HG03060 (cell line): Measurements from ENCODE around the gene MAFB.

Source experiments
- ATAC-seq: cut with Tn5 transposase; IDR thresholded peaks from one replicate; pipeline ENCODE4 v1.9.1; 2021; ENCODE audit warnings: low read depth, moderate number of reproducible peaks; ENCODE audit not compliant: unreplicated experiment

Gene MAFB

DNA sequence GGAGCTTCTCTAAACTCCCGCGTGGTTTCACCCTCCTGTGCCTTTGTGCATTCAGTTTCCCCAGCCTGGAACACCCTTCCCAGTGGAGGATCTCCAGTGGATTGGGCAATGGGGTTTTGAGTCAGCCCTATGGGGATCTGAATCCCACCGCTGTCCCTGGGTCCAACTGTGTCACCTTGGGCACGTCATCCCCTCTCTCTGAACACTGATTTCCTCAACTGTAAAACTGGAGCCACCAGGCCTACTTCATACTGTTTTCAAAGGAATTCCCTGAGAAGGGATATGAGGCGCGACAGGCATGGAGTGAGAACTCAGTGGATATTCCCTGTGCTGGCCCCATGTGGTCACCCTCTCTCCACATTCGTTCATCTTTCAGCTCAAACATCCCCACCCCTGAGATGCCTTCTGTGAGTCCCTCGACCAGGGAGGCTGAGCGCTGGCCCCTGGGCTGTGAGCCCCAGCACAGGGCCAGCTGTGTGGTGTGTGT is 25.7 kb downstream of the MAFB start:
- no peak for ATAC-seq

DNA sequence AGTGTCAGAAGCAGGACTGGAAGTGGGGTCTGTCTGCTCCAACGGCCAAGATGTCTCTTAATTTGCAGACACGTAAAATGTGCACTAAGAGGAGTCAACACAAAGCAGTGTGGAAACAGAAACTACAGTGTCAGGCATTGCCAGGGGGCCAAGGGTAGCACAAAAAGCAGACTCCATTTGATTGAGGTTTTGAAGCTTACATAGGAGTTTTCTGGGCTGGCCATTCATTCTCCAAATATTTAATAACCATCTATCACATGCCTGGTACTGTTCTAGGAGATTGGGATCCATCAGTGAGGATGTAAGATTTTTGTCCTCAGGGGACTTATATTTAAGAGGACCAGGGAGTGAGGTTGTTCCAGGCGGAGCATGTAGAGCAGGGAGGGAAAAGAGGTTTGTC is 29.5 kb downstream of the MAFB start:
- ATAC-seq, result no peak

DNA sequence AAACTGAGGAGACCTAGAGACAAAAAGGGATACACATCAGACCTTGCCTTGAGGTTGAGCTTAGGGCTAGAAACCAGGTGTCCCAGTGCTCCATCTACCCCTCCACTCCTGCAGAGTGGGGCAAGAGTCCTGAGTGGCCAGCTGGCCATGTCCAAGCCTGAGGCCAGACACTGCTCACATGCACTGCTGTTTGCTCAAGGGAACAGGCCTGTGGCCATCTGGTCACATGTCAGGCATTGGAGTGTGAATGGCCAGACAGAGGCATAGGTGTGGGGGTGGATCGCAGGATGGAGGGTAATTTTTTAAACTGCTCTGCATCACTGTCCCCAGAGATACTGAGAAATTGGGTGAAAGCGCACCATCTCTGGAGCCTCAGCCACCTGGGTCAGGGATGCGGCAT is 30.5 kb downstream of the MAFB start:
- no peak for ATAC-seq

DNA sequence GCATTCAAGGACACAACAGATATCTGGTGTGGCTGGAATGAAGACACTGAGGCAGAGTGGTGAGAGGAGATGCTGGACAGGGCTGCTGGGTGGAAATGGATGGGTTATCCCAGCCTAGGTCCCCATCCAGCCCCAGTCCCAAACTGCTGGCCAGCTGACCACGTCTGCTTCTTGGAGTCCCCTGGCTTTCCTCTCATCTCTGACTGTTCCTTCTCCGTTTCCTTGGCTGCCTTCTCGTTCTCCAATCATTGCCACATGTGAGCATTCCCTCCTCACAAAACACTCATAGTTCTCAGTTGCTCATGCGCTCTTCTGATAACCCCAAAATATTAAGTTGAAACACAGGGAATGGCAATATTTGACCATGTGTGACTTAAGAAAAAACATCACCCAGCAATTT is 31.5 kb downstream of the MAFB start:
- no peak for ATAC-seq

DNA sequence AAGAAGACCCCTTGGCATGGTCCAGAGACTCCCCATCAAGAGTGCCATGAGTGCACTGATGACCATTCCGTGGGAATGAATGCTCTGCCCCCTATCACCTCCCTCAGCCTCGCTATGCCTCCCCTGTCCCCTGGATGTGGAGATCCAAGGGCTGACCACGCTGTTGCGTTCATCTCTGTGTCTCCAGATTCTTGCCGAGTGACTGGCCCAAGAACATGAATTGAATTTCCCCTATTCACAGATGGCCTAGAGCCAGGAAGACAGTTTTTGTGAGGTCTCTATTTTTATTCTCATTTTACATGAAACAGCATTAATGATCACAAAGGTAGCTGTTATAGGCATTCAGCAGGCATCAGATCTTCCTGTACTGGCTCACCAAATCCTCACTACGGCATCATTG is 33.6 kb downstream of the MAFB start:
- ATAC-seq, result no peak

DNA sequence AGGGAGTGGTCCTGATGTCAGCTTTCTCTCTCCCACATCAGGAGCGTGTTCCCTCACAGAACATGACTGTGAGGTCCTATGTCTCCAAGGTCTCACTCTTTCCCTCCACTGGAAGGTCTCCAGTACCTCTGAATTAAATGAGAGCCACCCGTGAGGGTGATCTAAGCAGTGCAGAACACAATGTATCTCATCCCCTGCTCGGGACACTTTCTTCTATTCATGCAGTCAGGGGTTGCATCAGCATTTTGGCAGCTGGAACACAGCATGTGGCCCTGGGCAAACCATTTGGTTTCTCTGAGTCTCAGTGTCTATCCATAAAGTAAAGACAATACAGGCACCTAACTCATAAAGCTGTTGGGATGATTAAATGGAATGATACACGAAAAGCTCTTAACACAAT is 34.2 kb downstream of the MAFB start:
- ATAC-seq, result no peak

DNA sequence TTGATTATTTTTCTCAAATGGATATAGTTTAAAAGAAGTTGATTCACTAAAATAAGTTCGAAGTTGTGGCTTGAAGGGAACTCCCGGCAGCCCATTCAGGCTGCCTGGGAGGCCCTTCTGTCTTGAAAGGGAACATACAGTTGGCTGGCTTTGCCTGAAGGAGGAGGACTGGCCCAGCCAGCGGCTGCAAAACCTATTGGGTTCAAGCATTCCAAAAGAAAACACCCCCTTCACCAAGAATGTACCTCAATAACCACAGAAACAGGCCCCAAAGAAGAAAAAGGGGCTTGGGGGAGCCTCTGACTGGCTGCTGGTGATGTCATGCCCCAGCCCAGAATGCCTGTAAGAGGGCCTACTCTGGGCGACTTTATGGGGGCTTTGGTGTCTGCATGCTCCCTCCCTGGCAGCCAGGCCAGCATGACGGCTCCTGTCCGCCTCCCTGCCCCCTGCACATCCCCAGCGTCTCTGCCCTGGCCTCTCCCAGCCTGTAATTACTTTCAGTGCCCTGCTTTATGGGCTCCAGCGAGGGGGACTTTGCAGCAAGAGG is 36.5 kb downstream of the MAFB start:
- no peak for ATAC-seq

DNA sequence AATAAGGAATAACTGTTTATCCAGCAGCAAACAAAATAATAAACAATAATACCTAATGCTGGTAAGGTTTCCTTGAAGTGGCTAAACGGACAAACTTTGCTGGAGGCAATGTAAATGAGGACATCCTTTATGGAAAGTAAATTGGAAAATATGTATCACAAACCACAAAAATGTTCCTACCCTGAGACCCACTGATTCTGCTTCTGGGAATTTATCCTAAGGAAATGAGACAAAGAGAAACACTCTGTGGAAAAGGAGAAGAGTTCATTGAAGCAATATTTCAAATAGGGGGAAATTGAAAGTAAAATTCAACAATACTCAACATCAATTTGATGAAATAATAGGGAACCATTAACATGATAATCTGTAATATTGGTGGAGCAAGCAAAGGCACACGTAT is 37.9 kb downstream of the MAFB start:
- no peak for ATAC-seq

DNA sequence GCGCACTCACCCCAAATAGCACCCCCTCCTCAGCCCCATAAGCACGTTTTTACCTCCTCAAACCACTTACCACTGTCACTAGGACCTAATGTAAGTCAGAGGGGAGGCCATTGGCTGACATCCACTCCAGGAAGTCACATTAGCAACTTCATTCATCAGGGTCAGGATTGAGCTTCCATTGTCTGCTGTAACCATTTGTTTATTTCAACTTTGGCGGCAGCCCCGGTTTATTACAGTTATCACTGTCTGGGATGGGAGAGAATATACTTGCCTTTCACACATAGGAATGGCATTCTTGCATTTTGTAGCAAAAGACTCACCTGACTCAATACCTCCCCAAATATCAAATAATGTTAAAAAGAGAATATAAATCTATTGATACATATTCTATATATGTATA is 38.3 kb downstream of the MAFB start:
- no peak for ATAC-seq

DNA sequence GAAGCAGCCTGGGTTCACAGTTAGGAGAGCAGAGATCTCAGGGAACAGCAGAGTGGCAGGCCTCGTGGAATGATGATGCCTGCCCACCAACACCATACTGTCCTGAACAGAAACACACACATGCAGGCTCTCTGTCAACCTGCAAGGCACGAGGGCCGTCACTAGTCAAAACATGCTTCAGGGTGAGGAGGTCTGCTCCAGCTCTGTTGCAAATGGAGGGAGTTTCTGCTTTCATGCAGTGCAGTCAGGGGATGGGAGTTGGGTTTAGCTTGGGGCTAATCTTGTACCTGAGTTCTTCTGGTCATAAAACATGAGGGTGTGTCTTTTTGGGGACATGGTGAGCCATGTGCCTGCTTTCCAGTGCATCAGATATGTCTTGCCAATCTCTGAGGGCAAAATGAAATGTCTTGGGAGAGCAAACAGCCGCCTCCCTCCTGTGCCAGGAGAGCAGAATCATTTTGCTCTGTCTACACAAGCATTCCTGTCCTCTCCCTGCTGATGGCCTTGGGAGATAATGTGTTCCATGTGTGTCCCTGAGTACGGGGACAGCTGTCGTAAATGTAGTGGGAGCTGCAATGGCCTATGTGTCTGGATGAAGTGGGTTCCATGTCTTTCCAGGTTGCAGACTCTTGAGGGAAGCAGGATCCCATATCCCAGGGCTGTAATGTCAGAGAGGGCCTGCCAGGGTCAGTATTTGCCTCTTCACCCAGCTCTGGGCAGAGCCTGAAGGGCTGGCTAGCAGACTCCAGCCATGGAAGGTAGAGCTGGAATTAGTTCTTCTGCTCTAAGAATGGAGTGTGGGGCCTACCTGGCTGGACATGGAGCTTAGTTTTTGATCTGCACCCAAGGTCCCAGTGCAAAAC is 40.6 kb downstream of the MAFB start:
- no peak for ATAC-seq

DNA sequence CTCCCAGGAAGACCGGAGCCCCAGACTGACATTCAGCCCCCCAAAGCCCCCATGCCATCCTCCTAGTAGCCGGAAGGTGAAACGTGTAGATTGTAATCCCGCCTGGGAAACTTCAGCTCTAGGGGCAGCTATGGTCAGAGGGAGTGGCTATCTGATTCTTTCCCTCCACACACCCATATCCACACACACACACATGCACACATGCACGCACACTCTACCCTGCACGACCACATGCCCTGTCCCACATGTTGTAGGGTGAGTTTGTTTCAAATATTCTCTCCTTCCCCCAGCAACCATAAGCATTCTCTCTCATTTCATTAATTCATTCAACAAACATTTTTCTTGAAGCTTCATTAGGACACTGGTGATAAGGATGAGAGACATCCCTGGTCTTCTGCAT is 42.2 kb downstream of the MAFB start:
- ATAC-seq, result no peak

DNA sequence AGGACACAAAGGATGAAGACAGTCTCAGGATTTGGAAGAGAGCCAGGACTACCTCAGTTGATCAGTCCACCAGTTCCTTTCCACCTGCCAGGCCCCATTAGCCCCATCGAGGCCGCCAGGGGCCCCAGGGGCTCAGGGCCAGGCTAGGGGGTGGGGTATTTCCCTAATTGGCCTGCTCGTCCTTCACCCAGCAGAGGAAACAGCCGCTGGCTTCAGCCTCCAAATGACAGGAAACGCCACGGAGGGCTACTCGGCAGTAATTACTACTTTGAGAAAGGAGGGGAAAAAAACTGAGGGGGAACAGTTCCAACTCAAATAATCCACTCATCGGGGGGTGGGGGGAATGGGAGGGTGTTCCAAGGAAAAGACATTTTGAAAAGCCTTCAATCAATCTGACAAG is 42.7 kb downstream of the MAFB start:
- no peak for ATAC-seq

DNA sequence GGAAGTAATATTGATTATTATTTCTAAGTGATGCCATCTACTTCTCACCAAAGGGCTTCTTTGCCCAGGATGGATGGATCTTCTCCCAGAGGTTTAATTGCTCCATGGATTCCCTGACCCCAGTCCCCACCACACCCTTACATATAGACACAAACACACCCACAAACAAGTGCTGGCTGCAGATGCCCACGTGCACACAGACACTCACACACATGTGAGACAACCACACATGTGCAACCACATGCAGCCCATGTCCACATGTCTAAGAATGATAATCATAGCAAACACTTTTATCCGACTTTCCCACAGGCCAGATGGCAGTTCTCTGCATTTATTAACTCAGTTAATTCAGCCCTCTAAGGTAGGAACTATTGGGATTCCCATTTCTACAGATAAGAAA is 44.2 kb downstream of the MAFB start:
- ATAC-seq, result no peak

DNA sequence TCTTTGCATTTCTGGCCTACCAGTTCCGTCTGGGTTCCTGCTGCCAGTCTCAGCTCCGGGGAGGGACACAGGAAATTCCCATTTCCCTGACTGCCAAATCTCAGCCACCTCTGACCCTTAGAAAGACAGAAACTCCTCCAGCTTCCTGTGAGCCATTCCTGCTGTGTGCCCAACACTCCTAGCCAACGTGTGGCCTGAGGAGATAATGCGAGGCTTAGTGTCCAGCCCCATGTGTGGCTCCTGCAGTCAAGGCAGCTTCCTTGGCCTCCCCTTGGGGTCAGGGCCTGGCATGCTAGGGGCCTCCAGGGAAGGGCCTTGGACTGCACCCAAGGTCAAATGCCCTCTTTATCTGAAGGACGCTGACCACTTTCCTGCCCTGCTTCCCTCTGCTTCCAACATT is 45.1 kb downstream of the MAFB start:
- no peak for ATAC-seq

DNA sequence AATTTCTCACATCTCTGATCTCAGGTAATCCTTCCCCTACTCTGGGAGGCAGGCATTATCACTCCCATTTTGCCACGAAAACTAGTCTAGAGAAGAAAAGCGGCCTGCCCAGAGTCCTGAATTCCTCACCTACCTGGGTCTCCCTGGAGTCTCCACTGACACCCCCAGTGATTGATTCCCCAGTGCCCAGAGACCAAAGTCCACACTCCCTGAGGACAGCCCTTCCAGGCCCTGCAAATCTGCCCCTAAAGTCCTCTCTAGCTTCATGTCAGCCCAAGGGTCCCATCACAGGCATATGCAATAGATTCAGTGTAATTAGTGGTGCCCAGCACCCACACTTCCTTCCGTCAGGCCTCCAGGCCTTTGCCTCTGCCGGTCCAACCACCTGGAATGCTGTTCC is 47.2 kb downstream of the MAFB start:
- no peak for ATAC-seq

DNA sequence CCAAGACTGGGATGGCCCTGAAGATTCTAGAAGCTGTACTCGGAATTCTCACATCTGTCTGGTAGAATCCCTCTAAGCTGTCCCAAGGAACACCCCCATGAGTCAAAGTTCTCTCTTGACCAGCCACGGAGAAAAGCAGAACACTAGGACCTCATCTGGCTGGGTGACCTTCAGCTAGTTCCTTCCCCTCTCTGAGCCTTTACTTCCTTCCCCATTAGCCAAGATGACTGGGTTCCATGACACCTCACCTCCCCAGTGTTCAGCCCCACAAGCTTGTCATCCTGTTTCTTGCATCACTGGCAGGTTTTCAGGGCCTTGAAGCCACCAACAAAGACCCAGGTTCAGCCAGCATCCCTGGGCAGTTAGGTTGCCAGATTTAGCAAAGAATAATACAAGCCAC is 47.8 kb downstream of the MAFB start:
- ATAC-seq, result no peak

DNA sequence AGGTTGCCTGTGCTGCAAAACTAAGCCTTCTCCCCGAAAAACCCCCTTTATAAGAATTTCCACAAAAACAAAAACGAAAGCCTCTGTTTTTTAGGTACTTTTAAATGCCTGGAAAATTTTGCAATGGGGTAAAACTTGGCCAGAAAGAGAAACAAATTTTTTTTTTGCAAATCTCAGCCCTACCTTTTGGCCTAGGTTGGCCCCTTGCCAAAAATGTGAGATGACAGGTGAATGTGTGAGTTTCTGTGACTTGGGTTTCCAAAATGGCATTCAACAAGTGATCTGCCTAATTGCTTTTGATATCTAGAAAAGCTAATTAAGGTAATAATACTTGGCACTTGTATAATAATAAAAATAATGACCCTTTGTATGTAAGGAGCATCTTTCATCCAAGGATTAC is 48.4 kb downstream of the MAFB start:
- no peak for ATAC-seq

DNA sequence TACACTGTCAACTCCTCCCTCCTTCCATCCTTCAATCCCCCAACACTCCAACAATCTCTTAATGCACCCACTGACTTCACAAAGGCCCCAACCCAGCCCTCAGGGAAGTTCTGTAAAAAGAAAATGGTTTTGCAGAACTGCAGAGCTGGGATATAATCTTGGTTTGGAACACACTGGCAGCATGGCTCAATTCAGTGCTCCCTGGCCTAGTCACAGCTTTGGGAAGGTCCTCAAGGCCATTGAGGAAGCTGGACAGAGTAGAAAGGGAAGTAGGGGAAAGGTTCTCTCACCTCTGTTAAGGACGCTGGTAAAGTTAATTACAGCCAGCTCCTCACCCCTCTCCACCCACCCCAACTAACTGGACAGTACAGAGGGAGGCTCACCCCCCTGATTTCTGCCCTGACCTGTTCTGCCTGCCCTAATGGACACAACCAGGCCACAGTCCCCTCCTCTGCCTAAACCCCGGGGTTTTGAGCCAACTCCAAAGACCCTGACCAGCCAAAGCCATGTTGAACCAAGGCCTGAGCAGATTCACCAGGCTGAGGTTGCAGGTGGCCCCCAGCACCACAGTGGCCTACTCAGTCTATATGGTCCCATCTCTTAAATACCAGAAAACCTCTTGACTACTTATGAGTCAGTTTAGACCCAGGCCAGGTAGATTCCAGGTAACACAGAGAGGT is 49.2 kb downstream of the MAFB start:
- ATAC-seq, result no peak

DNA sequence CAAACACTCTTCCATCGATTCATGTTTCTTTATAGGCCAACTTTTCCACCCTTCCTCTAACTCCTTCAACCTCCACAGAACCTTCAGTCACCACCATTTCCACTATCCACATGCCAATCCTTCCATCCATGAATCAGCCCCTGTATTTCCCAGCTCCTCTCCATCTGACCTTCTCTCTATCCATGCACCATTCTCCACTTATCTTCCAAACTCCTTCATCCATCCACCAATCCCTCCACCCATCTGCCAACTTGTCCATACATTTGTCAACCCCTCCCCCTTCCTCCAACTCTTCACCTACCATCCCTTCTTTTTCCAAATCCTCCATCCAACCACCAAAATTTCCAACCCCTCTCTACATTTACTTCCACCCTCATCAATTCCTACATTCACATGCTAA is 49.9 kb downstream of the MAFB start:
- no peak for ATAC-seq

DNA sequence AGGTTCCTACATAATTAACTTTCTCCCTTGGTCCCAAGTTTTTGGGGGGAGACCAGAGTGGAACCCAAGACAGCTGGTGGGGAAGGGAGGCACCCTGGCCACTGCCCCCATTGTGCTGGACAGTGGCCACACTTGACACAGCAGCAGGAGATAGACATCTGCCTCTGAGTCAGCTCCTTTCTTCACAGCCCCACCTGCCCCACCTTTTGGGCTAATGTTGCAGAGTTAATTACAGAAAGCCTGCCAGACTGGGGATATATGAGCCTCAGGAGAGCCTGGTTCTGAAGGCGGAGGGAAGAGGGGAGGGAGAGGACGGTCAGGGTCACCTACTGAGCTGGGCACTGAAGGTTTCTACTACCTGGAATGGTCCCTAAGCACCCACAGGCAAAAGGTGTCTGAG is 50.6 kb downstream of the MAFB start:
- ATAC-seq, result no peak

DNA sequence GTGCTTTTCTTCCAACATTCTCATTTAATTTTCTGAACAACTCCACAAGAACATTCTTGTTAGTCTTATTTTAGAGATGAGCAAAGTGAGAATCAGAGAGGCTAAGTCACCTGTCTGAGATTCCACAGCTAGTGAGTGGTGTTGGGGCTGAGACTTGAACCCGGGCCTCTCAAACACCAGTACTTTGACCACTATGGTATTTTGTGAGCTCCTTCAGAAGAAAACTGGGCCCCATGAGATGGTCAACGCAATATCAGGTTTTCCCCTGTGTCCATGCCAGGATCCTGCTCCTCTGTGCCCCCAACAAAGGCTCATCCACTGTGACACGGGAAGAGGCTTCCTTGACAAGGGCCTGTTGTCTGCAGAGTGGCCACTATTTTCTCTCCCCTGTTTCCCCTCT is 51.9 kb downstream of the MAFB start:
- ATAC-seq, result no peak

DNA sequence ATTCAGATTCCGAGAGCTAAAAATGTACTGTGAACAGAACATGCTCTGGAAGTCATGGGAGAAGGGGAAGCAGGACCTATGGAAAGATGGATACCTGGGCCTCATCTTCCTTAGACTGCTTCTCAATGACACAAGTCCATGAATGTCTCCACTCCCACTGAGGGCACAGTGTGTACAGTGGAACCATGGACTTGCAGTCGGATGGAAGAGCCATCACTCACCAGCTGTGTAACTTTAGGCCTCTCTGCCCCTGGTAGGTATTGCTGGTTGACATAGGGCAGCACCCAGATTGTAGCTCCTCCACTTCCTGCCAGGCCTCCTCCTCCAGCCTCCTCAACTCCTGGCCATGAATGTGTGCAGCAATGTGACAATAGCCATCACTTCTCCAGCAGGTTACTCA is 52.5 kb downstream of the MAFB start:
- ATAC-seq, result no peak
